Measurements from ENCODE around the gene CGB2. TPM values are rescaled to one million over a fixed set of nuclear protein-coding genes. Genes with fewer than 3 reads are reported as not detected.
A peak's percentile ranks its signal among the peaks of the same experiment; 100 is the strongest.

Gene CGB2
- total and polyA plus RNA-seq, 2 of the 13 experiments (the other 11 are each of a cell fraction or from before 2014, with no cell fraction given), result not detected

DNA sequence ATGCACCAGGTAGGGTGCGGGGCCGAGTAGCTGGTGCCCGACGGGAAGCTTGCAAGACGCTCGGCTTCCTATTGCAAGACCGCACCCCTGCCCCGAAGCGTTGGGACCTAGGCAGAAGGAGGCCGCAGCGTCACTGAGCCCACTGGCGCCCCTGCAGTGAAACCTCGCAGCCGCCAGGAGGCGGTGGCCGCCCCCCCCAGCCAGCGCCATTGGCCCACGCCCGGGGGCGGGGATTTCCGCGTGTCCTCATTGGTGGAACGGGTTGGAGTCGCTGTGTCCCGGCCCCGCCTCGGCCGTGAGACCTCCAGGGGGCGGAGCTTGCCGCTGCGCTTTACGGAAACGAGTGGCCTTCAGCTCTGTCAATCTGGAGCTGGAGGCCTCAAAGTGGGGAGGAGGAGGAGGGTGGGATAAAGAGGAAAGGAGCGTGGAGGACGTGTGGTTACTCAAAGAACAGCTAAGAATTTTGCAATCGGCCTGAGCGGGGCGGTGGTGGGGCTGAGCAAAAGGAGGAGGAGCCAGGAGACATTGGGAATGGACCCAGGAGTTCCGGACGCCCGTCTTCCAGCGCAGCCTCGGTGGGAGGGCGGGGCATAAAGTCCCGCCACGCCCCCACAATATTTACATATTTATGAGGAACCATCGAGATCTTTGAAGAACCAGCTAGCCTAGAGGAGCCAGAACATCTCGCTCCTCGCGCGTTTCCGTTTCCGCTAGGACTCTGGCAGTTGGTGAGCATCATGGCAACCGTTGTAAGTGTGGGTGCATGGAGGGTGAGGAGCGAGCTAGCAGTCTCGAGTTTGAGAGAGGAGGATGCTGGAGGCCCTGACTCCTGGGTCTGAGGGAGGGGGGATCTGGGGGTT lies 38.3 kb upstream of the CGB2 start, which contains the start of the genes GYS1 and RUVBL2 (continued):
- TF ChIP-seq, protein P1, sequence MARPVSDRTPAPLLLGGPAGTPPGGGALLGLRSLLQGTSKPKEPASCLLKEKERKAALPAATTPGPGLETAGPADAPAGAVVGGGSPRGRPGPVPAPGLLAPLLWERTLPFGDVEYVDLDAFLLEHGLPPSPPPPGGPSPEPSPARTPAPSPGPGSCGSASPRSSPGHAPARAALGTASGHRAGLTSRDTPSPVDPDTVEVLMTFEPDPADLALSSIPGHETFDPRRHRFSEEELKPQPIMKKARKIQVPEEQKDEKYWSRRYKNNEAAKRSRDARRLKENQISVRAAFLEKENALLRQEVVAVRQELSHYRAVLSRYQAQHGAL (CRISPR knock-in tag; IDR thresholded peaks at IDR 0.05; ENCODE audit: not compliant biosample characterization), result no peak
- TF ChIP-seq RAD21 (CRISPR knock-in tag; IDR thresholded peaks at IDR 0.05) (peak; percentile 50; the same call in 1 of the 2 replicates), TBX2 (CRISPR knock-in tag; IDR thresholded peaks at IDR 0.05; ENCODE audit: borderline replicate concordance) (no peak; the same call in 1 of the 2 replicates), RFX3 (CRISPR knock-in tag; IDR thresholded peaks at IDR 0.05) (no peak), ZNF530 (CRISPR knock-in tag; IDR thresholded peaks at IDR 0.05; ENCODE audit: low read depth) (no peak)
- TF ChIP-seq, protein P2, sequence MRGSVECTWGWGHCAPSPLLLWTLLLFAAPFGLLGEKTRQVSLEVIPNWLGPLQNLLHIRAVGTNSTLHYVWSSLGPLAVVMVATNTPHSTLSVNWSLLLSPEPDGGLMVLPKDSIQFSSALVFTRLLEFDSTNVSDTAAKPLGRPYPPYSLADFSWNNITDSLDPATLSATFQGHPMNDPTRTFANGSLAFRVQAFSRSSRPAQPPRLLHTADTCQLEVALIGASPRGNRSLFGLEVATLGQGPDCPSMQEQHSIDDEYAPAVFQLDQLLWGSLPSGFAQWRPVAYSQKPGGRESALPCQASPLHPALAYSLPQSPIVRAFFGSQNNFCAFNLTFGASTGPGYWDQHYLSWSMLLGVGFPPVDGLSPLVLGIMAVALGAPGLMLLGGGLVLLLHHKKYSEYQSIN (CRISPR knock-in tag; IDR thresholded peaks at IDR 0.05; ENCODE audit: borderline replicate concordance), result no peak
- TF ChIP-seq, protein P3, sequence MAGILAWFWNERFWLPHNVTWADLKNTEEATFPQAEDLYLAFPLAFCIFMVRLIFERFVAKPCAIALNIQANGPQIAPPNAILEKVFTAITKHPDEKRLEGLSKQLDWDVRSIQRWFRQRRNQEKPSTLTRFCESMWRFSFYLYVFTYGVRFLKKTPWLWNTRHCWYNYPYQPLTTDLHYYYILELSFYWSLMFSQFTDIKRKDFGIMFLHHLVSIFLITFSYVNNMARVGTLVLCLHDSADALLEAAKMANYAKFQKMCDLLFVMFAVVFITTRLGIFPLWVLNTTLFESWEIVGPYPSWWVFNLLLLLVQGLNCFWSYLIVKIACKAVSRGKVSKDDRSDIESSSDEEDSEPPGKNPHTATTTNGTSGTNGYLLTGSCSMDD (CRISPR knock-in tag; IDR thresholded peaks at IDR 0.05), result no peak
- TF ChIP-seq, protein P4, sequence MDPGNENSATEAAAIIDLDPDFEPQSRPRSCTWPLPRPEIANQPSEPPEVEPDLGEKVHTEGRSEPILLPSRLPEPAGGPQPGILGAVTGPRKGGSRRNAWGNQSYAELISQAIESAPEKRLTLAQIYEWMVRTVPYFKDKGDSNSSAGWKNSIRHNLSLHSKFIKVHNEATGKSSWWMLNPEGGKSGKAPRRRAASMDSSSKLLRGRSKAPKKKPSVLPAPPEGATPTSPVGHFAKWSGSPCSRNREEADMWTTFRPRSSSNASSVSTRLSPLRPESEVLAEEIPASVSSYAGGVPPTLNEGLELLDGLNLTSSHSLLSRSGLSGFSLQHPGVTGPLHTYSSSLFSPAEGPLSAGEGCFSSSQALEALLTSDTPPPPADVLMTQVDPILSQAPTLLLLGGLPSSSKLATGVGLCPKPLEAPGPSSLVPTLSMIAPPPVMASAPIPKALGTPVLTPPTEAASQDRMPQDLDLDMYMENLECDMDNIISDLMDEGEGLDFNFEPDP (CRISPR knock-in tag; conservative IDR thresholded peaks at IDR 0.05), result no peak
- TF ChIP-seq, protein P5, sequence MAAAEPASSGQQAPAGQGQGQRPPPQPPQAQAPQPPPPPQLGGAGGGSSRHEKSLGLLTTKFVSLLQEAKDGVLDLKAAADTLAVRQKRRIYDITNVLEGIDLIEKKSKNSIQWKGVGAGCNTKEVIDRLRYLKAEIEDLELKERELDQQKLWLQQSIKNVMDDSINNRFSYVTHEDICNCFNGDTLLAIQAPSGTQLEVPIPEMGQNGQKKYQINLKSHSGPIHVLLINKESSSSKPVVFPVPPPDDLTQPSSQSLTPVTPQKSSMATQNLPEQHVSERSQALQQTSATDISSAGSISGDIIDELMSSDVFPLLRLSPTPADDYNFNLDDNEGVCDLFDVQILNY (CRISPR knock-in tag; conservative IDR thresholded peaks at IDR 0.05), result peak; percentile 39; the same call in 1 of the 2 replicates
- TF ChIP-seq, protein P6, sequence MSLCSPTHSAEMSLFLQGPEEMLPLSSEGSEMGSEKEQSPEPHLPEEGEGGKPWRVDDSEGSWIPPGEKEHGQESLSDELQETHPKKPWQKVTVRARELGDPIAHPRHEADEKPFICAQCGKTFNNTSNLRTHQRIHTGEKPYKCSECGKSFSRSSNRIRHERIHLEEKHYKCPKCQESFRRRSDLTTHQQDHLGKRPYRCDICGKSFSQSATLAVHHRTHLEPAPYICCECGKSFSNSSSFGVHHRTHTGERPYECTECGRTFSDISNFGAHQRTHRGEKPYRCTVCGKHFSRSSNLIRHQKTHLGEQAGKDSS (CRISPR knock-in tag; IDR thresholded peaks at IDR 0.05; ENCODE audit: borderline replicate concordance, low read depth), result no peak
- TF ChIP-seq, protein P7, sequence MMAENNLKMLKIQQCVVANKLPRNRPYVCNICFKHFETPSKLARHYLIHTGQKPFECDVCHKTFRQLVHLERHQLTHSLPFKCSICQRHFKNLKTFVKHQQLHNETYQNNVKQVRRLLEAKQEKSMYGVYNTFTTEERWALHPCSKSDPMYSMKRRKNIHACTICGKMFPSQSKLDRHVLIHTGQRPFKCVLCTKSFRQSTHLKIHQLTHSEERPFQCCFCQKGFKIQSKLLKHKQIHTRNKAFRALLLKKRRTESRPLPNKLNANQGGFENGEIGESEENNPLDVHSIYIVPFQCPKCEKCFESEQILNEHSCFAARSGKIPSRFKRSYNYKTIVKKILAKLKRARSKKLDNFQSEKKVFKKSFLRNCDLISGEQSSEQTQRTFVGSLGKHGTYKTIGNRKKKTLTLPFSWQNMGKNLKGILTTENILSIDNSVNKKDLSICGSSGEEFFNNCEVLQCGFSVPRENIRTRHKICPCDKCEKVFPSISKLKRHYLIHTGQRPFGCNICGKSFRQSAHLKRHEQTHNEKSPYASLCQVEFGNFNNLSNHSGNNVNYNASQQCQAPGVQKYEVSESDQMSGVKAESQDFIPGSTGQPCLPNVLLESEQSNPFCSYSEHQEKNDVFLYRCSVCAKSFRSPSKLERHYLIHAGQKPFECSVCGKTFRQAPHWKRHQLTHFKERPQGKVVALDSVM (CRISPR knock-in tag; IDR thresholded peaks at IDR 0.05), result no peak
- TF ChIP-seq, protein P8, sequence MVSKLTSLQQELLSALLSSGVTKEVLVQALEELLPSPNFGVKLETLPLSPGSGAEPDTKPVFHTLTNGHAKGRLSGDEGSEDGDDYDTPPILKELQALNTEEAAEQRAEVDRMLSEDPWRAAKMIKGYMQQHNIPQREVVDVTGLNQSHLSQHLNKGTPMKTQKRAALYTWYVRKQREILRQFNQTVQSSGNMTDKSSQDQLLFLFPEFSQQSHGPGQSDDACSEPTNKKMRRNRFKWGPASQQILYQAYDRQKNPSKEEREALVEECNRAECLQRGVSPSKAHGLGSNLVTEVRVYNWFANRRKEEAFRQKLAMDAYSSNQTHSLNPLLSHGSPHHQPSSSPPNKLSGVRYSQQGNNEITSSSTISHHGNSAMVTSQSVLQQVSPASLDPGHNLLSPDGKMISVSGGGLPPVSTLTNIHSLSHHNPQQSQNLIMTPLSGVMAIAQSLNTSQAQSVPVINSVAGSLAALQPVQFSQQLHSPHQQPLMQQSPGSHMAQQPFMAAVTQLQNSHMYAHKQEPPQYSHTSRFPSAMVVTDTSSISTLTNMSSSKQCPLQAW (CRISPR knock-in tag; IDR thresholded peaks at IDR 0.05), result peak; percentile 55
- TF ChIP-seq, protein P9, sequence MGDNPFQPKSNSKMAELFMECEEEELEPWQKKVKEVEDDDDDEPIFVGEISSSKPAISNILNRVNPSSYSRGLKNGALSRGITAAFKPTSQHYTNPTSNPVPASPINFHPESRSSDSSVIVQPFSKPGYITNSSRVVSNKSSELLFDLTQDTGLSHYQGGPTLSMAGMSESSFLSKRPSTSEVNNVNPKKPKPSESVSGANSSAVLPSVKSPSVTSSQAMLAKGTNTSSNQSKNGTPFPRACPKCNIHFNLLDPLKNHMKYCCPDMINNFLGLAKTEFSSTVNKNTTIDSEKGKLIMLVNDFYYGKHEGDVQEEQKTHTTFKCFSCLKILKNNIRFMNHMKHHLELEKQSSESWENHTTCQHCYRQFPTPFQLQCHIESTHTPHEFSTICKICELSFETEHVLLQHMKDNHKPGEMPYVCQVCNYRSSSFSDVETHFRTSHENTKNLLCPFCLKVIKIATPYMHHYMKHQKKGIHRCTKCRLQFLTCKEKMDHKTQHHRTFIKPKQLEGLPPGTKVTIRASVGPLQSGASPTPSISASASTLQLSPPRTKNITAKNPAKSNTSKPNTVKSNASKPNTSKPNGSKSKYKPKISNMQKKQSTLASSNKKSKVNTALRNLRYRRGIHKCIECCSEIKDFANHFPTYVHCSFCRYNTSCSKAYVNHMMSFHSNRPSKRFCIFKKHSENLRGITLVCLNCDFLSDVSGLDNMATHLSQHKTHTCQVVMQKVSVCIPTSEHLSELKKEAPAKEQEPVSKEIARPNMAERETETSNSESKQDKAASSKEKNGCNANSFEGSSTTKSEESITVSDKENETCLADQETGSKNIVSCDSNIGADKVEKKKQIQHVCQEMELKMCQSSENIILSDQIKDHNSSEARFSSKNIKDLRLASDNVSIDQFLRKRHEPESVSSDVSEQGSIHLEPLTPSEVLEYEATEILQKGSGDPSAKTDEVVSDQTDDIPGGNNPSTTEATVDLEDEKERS (CRISPR knock-in tag; IDR thresholded peaks at IDR 0.05), result no peak
